ENCODE measurements around the gene MPPED1.

Gene MPPED1

GRCh38 chr22:43550024-43550620, 138.3 kb downstream of the MPPED1 start:
- DNase-seq: no peak

GRCh38 chr22:43550672-43551071, 138.9 kb downstream of the MPPED1 start:
- DNase-seq: no peak

- DNase-seq: no peak
These were observed 141.8 kb downstream of the MPPED1 start for GRCh38 chr22:43553451-43554258.

- DNase-seq: no peak
These were observed 142.4 kb downstream of the MPPED1 start for GRCh38 chr22:43554259-43554636.

- DNase-seq: no peak
These were observed 143.0 kb downstream of the MPPED1 start for GRCh38 chr22:43554694-43555365.

GRCh38 chr22:43555561-43556515, 144.0 kb downstream of the MPPED1 start:
- no peak for DNase-seq
